ENCODE results near the gene NUMBL.
A peak's percentile ranks its signal among the peaks of the same experiment; 100 is the strongest.

- TF ChIP-seq CTCF (IDR thresholded peaks at IDR 0.05; ENCODE audit: control extremely low read depth in 1 of 3, insufficient read depth in 1 of 3, low read depth in 1 of 3, low read length in 3 of 3) (peak; percentile 74 to 83 (median 75)), ASH2L (IDR thresholded peaks at IDR 0.05; ENCODE audit: low read length) (no peak)
Measured at GRCh38 chr19:40702337-40703012, 12.0 kb upstream of the NUMBL start.
